SK-N-SH treated with all-trans-retinoic acid at 6 μM for 48 hours (cell line): ENCODE results near the gene KRTAP10-7.

Source experiments
- ATAC-seq: fragments of 200-7000 bp; cut with Tn5 transposase; 3 replicates; pipeline ENCODE4 v1.9.1; 2020; ENCODE audit warnings: mild to moderate bottlenecking, moderate library complexity
- ARNTL ChIP-seq: fragments of 450-650 bp; formaldehyde crosslinking; IDR thresholded peaks from 2 replicates; pipeline ENCODE4 v1.5.0; 2020; ENCODE audit warnings: low read depth, mild to moderate bottlenecking, moderate library complexity, borderline replicate concordance
- BACH2 ChIP-seq: fragments of 250-450 bp; sonication (Bioruptor Pico); IDR thresholded peaks from 2 replicates; pipeline ENCODE4 v1.9.0; 2021; ENCODE audit warnings: mild to moderate bottlenecking, borderline replicate concordance
- CREB5 ChIP-seq: fragments of 250-450 bp; sonication (Bioruptor Pico); IDR thresholded peaks from 2 replicates; pipeline ENCODE4 v1.5.1; 2020; ENCODE audit warnings: low read depth, mild to moderate bottlenecking, moderate library complexity
- CSDC2 ChIP-seq: fragments of 250-450 bp; sonication (Bioruptor Pico); IDR thresholded peaks from 2 replicates; pipeline ENCODE4 v1.5.0; 2020; ENCODE audit warnings: mild to moderate bottlenecking, moderate library complexity
- CSRNP3 ChIP-seq: fragments of 250-450 bp; sonication (Bioruptor Pico); IDR thresholded peaks from 2 replicates; pipeline ENCODE4 v1.5.1; 2021; ENCODE audit warnings: mild to moderate bottlenecking, moderate library complexity
- ESRRG ChIP-seq: fragments of 250-450 bp; sonication (Bioruptor Pico); IDR thresholded peaks from 2 replicates; pipeline ENCODE4 v1.6.1; 2021; ENCODE audit warnings: mild to moderate bottlenecking
- GLIS3 ChIP-seq: fragments of 250-450 bp; sonication (Bioruptor Pico); IDR thresholded peaks from 2 replicates; pipeline ENCODE4 v1.5.0; 2020; ENCODE audit warnings: mild to moderate bottlenecking, moderate library complexity
- ISL1 ChIP-seq: fragments of 250-450 bp; sonication (Bioruptor Pico); IDR thresholded peaks from 2 replicates; pipeline ENCODE4 v2.1.2; 2022; ENCODE audit warnings: mild to moderate bottlenecking, moderate library complexity
- OSR1 ChIP-seq: fragments of 250-450 bp; sonication (Bioruptor Pico); IDR thresholded peaks from 2 replicates; pipeline ENCODE4 v1.8.0; 2022; ENCODE audit warnings: moderate library complexity, mild to moderate bottlenecking, inconsistent platforms
- POU6F1 ChIP-seq: fragments of 250-450 bp; sonication (Bioruptor Pico); IDR thresholded peaks from 2 replicates; pipeline ENCODE4 v1.8.0; 2021; ENCODE audit warnings: low read depth, mild to moderate bottlenecking, moderate library complexity, borderline replicate concordance
- PPARA ChIP-seq: fragments of 250-450 bp; sonication (Bioruptor Pico); IDR thresholded peaks from 2 replicates; pipeline ENCODE4 v1.5.0; 2020; ENCODE audit warnings: mild to moderate bottlenecking, borderline replicate concordance
- RARB ChIP-seq: fragments of 250-450 bp; sonication (Bioruptor Pico); IDR thresholded peaks from 2 replicates; pipeline ENCODE4 v1.8.0; 2021; ENCODE audit warnings: mild to moderate bottlenecking, moderate library complexity
- SNAI2 ChIP-seq: fragments of 250-450 bp; sonication (Bioruptor Pico); IDR thresholded peaks from 2 replicates; pipeline ENCODE4 v1.5.0; 2020; ENCODE audit warnings: mild to moderate bottlenecking, moderate library complexity
- TOX ChIP-seq: fragments of 250-450 bp; sonication (Bioruptor Pico); IDR thresholded peaks from 2 replicates; pipeline ENCODE4 v1.8.0; 2021; ENCODE audit warnings: mild to moderate bottlenecking, moderate library complexity, borderline replicate concordance
- TSHZ2 ChIP-seq: fragments of 250-450 bp; sonication (Bioruptor Pico); IDR thresholded peaks from 2 replicates; pipeline ENCODE4 v1.5.0; 2020; ENCODE audit warnings: mild to moderate bottlenecking, moderate library complexity
- ZFP3 ChIP-seq: fragments of 250-450 bp; sonication (Bioruptor Pico); IDR thresholded peaks from 2 replicates; pipeline ENCODE4 v1.5.0; 2020; ENCODE audit warnings: mild to moderate bottlenecking, moderate library complexity
- ZFP30 ChIP-seq: fragments of 450-650 bp; formaldehyde crosslinking; IDR thresholded peaks from 2 replicates; pipeline ENCODE4 v1.5.0; 2022; ENCODE audit warnings: mild to moderate bottlenecking, moderate library complexity
- ZNF565 ChIP-seq: fragments of 450-650 bp; formaldehyde crosslinking; conservative IDR thresholded peaks from 2 replicates; pipeline ENCODE4 v1.5.0; 2020; ENCODE audit warnings: low read depth, mild to moderate bottlenecking, moderate library complexity
- ZNF70 ChIP-seq: fragments of 450-650 bp; formaldehyde crosslinking; IDR thresholded peaks from 2 replicates; pipeline ENCODE4 v1.5.0; 2020; ENCODE audit warnings: mild to moderate bottlenecking, moderate library complexity
- ZNF8 ChIP-seq: fragments of 450-650 bp; formaldehyde crosslinking; IDR thresholded peaks from 2 replicates; pipeline ENCODE4 v1.5.0; 2020; ENCODE audit warnings: mild to moderate bottlenecking, moderate library complexity

The KRTAP10-7 gene

GRCh38 chr21:44551340-44551961 is 48.9 kb upstream of the KRTAP10-7 start, which contains the start of gene KRTAP10-2 (continued):
- no peak for TF ChIP-seq CSRNP3 (CRISPR knock-in tag)
- no peak for TF ChIP-seq ARNTL
- TF ChIP-seq PPARA (CRISPR knock-in tag) = no peak
- TF ChIP-seq ZFP30 (CRISPR knock-in tag) = no peak
- no peak for TF ChIP-seq ZFP3 (CRISPR knock-in tag)
- TF ChIP-seq ZNF8 (CRISPR knock-in tag) = no peak
- TF ChIP-seq ISL1 = no peak
- TF ChIP-seq RARB (CRISPR knock-in tag) = no peak
- TF ChIP-seq GLIS3 (CRISPR knock-in tag) = no peak

- no peak for ATAC-seq
- TF ChIP-seq ISL1 = no peak
- no peak for TF ChIP-seq OSR1 (CRISPR knock-in tag)
- TF ChIP-seq RARB (CRISPR knock-in tag) = no peak
- TF ChIP-seq BACH2 (CRISPR knock-in tag) = no peak
- no peak for TF ChIP-seq ZNF565 (CRISPR knock-in tag)
- no peak for TF ChIP-seq CSRNP3 (CRISPR knock-in tag)
- TF ChIP-seq SNAI2 (CRISPR knock-in tag) = no peak
- TF ChIP-seq GLIS3 (CRISPR knock-in tag) = no peak
- no peak for TF ChIP-seq PPARA (CRISPR knock-in tag)
- TF ChIP-seq TOX (CRISPR knock-in tag) = no peak
- TF ChIP-seq ZNF8 (CRISPR knock-in tag) = no peak
- no peak for TF ChIP-seq POU6F1 (CRISPR knock-in tag)
These were observed 48.3 kb upstream of the KRTAP10-7 start for GRCh38 chr21:44552136-44552535.

GRCh38 chr21:44552681-44553080 is 47.7 kb upstream of the KRTAP10-7 start:
- no peak for TF ChIP-seq CREB5 (CRISPR knock-in tag)
- TF ChIP-seq BACH2 (CRISPR knock-in tag) = no peak
- TF ChIP-seq ZNF8 (CRISPR knock-in tag) = no peak
- TF ChIP-seq CSRNP3 (CRISPR knock-in tag) = no peak
- TF ChIP-seq RARB (CRISPR knock-in tag) = no peak
- no peak for TF ChIP-seq CSDC2 (CRISPR knock-in tag)
- TF ChIP-seq TOX (CRISPR knock-in tag) = no peak
- no peak for TF ChIP-seq ISL1
- no peak for TF ChIP-seq ARNTL
- TF ChIP-seq ZFP3 (CRISPR knock-in tag) = no peak
- no peak for TF ChIP-seq ZNF70 (CRISPR knock-in tag)
- TF ChIP-seq, all 23 proteins: peak for 0

GRCh38 chr21:44555200-44555875 is 45.1 kb upstream of the KRTAP10-7 start:
- ATAC-seq = no peak
- TF ChIP-seq TSHZ2 (CRISPR knock-in tag) (no peak), PPARA (CRISPR knock-in tag) (no peak), ISL1 (no peak), ESRRG (CRISPR knock-in tag) (no peak), GLIS3 (CRISPR knock-in tag) (no peak), CREB5 (CRISPR knock-in tag) (no peak), CSRNP3 (CRISPR knock-in tag) (no peak), ZNF565 (CRISPR knock-in tag) (no peak), SNAI2 (CRISPR knock-in tag) (no peak)

More at GRCh38 chr21:44552681-44553080, 47.7 kb upstream of the KRTAP10-7 start:
- ATAC-seq = no peak
